HFFc6 (cell line): ENCODE results near the gene NDUFA1. TPM values are rescaled to one million over a fixed set of nuclear protein-coding genes. Genes with fewer than 3 reads are reported as not detected.
"Not testable (repeated sequence)": the region's sequence is repeated elsewhere in the genome, so short reads cannot be mapped to it uniquely, and the experiment has no call there.

Source experiments
- DNase-seq: peaks from one replicate; pipeline ENCODE4 v3.0.0-alpha.2; 2018
- H3K27ac Mint-ChIP-seq: 2 replicates; pipeline ENCODE4 v1.8.0; 2020; ENCODE audit warnings: mild to moderate bottlenecking, mixed read lengths
- H3K27me3 Mint-ChIP-seq: 2 replicates; pipeline ENCODE4 v1.8.0; 2021; ENCODE audit warnings: mild to moderate bottlenecking, moderate library complexity, mixed read lengths; ENCODE audit not compliant: insufficient read depth
- H3K36me3 Mint-ChIP-seq: 2 replicates; pipeline ENCODE4 v1.8.0; 2021; ENCODE audit warnings: low read depth, mixed read lengths
- H3K4me1 Mint-ChIP-seq: 2 replicates; pipeline ENCODE4 v1.8.0; 2020; ENCODE audit warnings: low read depth, mixed read lengths
- H3K4me3 Mint-ChIP-seq: 2 replicates; pipeline ENCODE4 v1.8.0; 2020; ENCODE audit warnings: mild to moderate bottlenecking, moderate library complexity, mixed read lengths
- H3K9me3 Mint-ChIP-seq: 2 replicates; pipeline ENCODE4 v1.8.0; 2020; ENCODE audit warnings: mild to moderate bottlenecking, mixed read lengths
- total RNA-seq, 6 experiments: library from RNA; stranded (reverse); fragmentation: NEBNext Ultra II Directional; extraction: Animal tissue kit (Norgen Biotek cat#: 25700); gene quantifications; 2 replicates in 1 of 6; 3 replicates in 5 of 6; pipeline ENCODE4 v1.2.3, GENCODE V29; 2021
- TF ChIP-seq, protein P1 (sequence below): fragments of 200-600 bp; sonication (generic); IDR thresholded peaks from 2 replicates; pipeline ENCODE4 v1.5.0; 2021; ENCODE audit warnings: antibody characterized with exemption, mild to moderate bottlenecking

Gene NDUFA1
- total RNA-seq, 6 experiments from 2014 or later, result 70.0 to 114 (median 97.1) TPM

DNA sequence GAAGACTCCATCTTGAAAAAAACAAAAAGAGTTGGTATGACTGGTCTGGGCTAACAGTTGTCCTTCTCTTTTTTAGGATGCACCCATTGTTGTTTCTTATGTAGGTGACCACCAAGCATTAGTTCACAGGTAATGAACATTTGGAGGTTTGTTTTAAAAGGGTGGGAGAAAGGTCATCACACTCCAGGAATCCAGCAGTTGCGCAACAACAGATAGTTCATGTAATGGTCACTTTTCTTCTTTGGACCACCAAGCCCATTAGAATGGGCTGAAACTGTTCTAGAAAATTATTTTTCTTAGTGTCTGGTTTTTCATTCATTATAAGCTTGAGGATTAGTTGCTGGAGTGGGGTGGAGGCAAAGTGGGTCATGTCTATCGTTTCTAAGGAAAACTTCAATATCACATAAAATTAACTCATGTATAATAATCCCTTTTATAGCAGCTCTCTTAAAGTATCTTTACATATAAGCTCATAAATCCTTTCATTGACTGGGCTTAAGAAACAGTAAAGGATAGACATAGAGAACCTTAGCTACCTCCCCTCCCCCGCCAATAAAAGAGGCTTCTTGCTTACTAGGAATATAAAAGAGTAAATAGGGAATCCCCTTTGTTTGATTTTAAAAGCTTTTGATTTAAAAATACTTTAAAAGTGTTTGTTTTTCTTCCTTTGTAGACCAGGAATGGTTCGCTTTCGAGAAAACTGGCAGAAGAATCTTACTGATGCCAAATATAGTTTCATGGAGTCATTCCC lies 48.4 kb downstream of the NDUFA1 start:
- H3K27me3 Mint-ChIP-seq, result no peaks in the 10 kb centered on the region; the same call in 1 of the 2 replicates
- 0 out of 2 replicates have a peak, but pooled peaks cover 2% of the 10 kb centered on the region for H3K36me3 Mint-ChIP-seq
- H3K4me1 Mint-ChIP-seq, result no peaks in the 10 kb centered on the region
- no peak overlapping the region for H3K4me3 Mint-ChIP-seq
- no peak overlapping the region for H3K27ac Mint-ChIP-seq
- H3K9me3 Mint-ChIP-seq, result no peaks in the 10 kb centered on the region
- DNase-seq, result no peak
- TF ChIP-seq, protein P1, sequence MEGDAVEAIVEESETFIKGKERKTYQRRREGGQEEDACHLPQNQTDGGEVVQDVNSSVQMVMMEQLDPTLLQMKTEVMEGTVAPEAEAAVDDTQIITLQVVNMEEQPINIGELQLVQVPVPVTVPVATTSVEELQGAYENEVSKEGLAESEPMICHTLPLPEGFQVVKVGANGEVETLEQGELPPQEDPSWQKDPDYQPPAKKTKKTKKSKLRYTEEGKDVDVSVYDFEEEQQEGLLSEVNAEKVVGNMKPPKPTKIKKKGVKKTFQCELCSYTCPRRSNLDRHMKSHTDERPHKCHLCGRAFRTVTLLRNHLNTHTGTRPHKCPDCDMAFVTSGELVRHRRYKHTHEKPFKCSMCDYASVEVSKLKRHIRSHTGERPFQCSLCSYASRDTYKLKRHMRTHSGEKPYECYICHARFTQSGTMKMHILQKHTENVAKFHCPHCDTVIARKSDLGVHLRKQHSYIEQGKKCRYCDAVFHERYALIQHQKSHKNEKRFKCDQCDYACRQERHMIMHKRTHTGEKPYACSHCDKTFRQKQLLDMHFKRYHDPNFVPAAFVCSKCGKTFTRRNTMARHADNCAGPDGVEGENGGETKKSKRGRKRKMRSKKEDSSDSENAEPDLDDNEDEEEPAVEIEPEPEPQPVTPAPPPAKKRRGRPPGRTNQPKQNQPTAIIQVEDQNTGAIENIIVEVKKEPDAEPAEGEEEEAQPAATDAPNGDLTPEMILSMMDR, result no peak

DNA sequence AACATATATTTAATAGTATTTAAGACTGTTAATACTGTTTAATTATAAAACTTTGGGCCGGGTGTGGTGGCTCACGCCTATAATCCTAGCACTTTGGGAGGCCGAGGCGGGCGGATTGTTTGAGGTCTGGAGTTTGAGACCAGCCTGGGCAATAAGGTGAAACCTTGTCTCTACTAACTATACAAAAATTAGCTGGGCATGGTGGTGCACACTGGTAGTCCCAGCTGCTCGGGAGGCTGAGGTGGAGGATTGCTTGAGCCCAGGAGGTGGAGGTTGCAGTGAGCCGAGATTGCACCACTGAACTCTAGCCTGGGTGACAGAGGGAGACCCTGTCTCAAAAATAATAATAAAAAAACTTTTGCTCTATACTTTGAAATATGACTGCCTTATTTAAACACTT lies 50.8 kb downstream of the NDUFA1 start:
- H3K36me3 Mint-ChIP-seq, H3K4me1 Mint-ChIP-seq, H3K27ac Mint-ChIP-seq, H3K27me3 Mint-ChIP-seq, H3K9me3 Mint-ChIP-seq, H3K4me3 Mint-ChIP-seq, DNase-seq: not testable (repeated sequence)

Other genes starting within 250 kb of the NDUFA1 start
- 10 to 100 TPM; 17.2 to 19.5 (median 18.5) TPM for gene SEPTIN6, start 178.7 kb upstream of the NDUFA1 start, total RNA-seq
- gene SOWAHD, start 113.2 kb upstream of the NDUFA1 start, total RNA-seq, result under 1 TPM in 5 of 6 experiments, not detected in 1; 0.12 to 0.29 (median 0.24) TPM
- gene RPL39, start 80.2 kb upstream of the NDUFA1 start, total RNA-seq, result 1,000 to 10,000 TPM; 1,260 to 1,533 (median 1,345) TPM
- gene UPF3B, start 18.9 kb upstream of the NDUFA1 start, total RNA-seq, result 1 to 10 TPM; 5.1 to 7.2 (median 6.5) TPM
- 10 to 100 TPM; 12.2 to 17.0 (median 14.9) TPM for gene RNF113A, start 99 bp upstream of the NDUFA1 start, total RNA-seq
- gene AKAP14, start 24.1 kb downstream of the NDUFA1 start, total RNA-seq, result not detected
- 1 to 10 TPM; 5.7 to 7.5 (median 6.7) TPM for gene NKAP, start 71.9 kb downstream of the NDUFA1 start, total RNA-seq
- not detected for gene RHOXF2B, start 205.9 kb downstream of the NDUFA1 start, total RNA-seq
- gene RHOXF1, start 244.1 kb downstream of the NDUFA1 start, total RNA-seq, result not detected